GM12878 (cell line): ENCODE data around the gene PDE8B. TPM values are rescaled to one million over a fixed set of nuclear protein-coding genes. Genes with fewer than 3 reads are reported as not detected.

Experiments used
- ATAC-seq: fragments of 200-7000 bp; cut with Tn5 transposase; 3 replicates; pipeline ENCODE4 v1.9.1; 2020; ENCODE audit warnings: mild to moderate bottlenecking, moderate library complexity
- BruUV-seq: library from RNA; stranded (reverse); fragments of 400-500 nt; replicated peaks from 2 replicates; lab custom pipeline; 2021; lab: Mats Ljungman, UMichigan
- CTCF ChIA-PET: fragments of 300-600 bp; sonication (Branson Sonifier 250); formaldehyde crosslinking; extraction: SDS; loops from one replicate; lab custom pipeline; 2021; ENCODE audit warnings: inconsistent platforms; lab: Yijun Ruan, JAX
- POLR2A ChIA-PET: fragments of 350-600 bp; formaldehyde crosslinking; extraction: SDS; loops from one replicate; lab custom pipeline; 2021; ENCODE audit warnings: inconsistent platforms; lab: Charles Lee
- RAD21 ChIA-PET: fragments of 300-600 bp; sonication (Branson Sonifier 250); formaldehyde crosslinking; loops from one replicate; lab custom pipeline; 2023; ENCODE audit warnings: antibody characterized with exemption; ENCODE audit not compliant: unreplicated experiment; lab: Charles Lee
- SMC1A ChIA-PET: fragments of 300-600 bp; sonication (Branson Sonifier 250); formaldehyde crosslinking; loops from one replicate; lab custom pipeline; 2023; ENCODE audit not compliant: unreplicated experiment, uncharacterized antibody; lab: Charles Lee
- DNase-seq: peaks from one replicate; pipeline ENCODE4 v3.0.0-alpha.2; 2011; ENCODE audit warnings: low read depth, low spot score
- FAIRE-seq: peaks from 3 replicates; lab custom pipeline; 2011; peaks lifted over from hg19 to GRCh38; lab: Jason Lieb, UNC
- H2AFZ ChIP-seq: 2 replicates; pipeline ENCODE4 v1.6.0; 2011; ENCODE audit warnings: low read depth, low read length, control low read depth; ENCODE audit not compliant: control insufficient read depth
- H3K27ac ChIP-seq: 2 replicates; pipeline ENCODE4 v1.5.1; 2011; ENCODE audit warnings: control low read depth; ENCODE audit not compliant: control insufficient read depth, insufficient read depth
- H3K27me3 ChIP-seq, 2 experiments: replicated peaks in 1 of 2; 2 replicates each; pipeline versions ENCODE4 v1.6.0 to v1.6.1; 2011; ENCODE audit warnings: low read length in 1 of 2; ENCODE audit not compliant: control insufficient read depth in 2 of 2, insufficient read depth in 2 of 2
- H3K36me3 ChIP-seq, 2 experiments: 2 replicates each; pipeline ENCODE4 v1.5.1; 2011; ENCODE audit warnings: low read length in 1 of 2; ENCODE audit not compliant: control insufficient read depth in 2 of 2, insufficient read depth in 2 of 2
- H3K4me1 ChIP-seq: 2 replicates; pipeline ENCODE4 v1.6.1; 2011; ENCODE audit warnings: mild to moderate bottlenecking, low read length, moderate library complexity, mixed read lengths; ENCODE audit not compliant: control insufficient read depth, insufficient read depth
- H3K4me2 ChIP-seq: 2 replicates; pipeline ENCODE4 v1.6.0; 2011; ENCODE audit warnings: control low read depth; ENCODE audit not compliant: control insufficient read depth, insufficient read depth
- H3K4me3 ChIP-seq: fragments of 200-600 bp; sonication (generic); 2 replicates; pipeline ENCODE4 v1.5.1; 2016
- H3K79me2 ChIP-seq: 2 replicates; pipeline ENCODE4 v1.6.0; 2011; ENCODE audit warnings: low read length; ENCODE audit not compliant: control insufficient read depth, insufficient read depth
- H3K9ac ChIP-seq: 2 replicates; pipeline ENCODE4 v1.8.0; 2011; ENCODE audit warnings: low read length, control low read depth, mixed read lengths; ENCODE audit not compliant: control insufficient read depth, insufficient read depth
- H3K9me3 ChIP-seq: replicated peaks from 3 replicates; pipeline ENCODE4 v1.5.1; 2011; ENCODE audit warnings: mild to moderate bottlenecking, low read length; ENCODE audit not compliant: control insufficient read depth, insufficient read depth
- H4K20me1 ChIP-seq: 2 replicates; pipeline ENCODE4 v1.6.0; 2011; ENCODE audit not compliant: control insufficient read depth, insufficient read depth
- BHLHE40 ChIP-seq, 2 experiments: fragments of 450-650 bp in 1 of 2; IDR thresholded peaks; 2 replicates each; pipeline ENCODE4 v1.6.1; 2011 to 2017; ENCODE audit warnings: low read depth in 2 of 2, borderline replicate concordance in 1 of 2, improper control_type of control experiment in 1 of 2, low read length in 1 of 2, mild to moderate bottlenecking in 1 of 2
- MEF2A ChIP-seq: IDR thresholded peaks from 2 replicates; pipeline ENCODE4 v1.6.1; 2011; ENCODE audit warnings: low read depth, mild to moderate bottlenecking, low read length, moderate library complexity; ENCODE audit not compliant: insufficient read depth
- NRF1 ChIP-seq: conservative IDR thresholded peaks from 2 replicates; pipeline ENCODE4 v1.6.1; 2011; ENCODE audit warnings: mild to moderate bottlenecking, low read depth, low read length, improper control_type of control experiment
- PAX8 ChIP-seq: fragments of 450-650 bp; IDR thresholded peaks from 2 replicates; pipeline ENCODE4 v1.6.1; 2017; ENCODE audit warnings: mild to moderate bottlenecking, moderate library complexity
- SPI1 ChIP-seq: IDR thresholded peaks from 2 replicates; pipeline ENCODE4 v1.6.1; 2011; ENCODE audit warnings: low read depth, mild to moderate bottlenecking, low read length, moderate library complexity, borderline replicate concordance; ENCODE audit not compliant: insufficient read depth
- SREBF2 ChIP-seq: IDR thresholded peaks from 2 replicates; pipeline ENCODE4 v1.6.1; 2012; ENCODE audit warnings: mild to moderate bottlenecking, low read length
- WGBS: methylation state at CpG from one replicate; pipeline ENCODE4 v1.1.6; 2016; ENCODE audit warnings: low lambda C conversion rate; ENCODE audit not compliant: insufficient replicate concordance, insufficient coverage; ENCODE audit errors: missing lambda C conversion rate; 5-methylcytosine and 5-hydroxymethylcytosine counted together
- in situ Hi-C: fragments of 300-500 bp; cut with MboI; formaldehyde crosslinking; loops from 9 replicates; pipeline ENCODE4 v1.14.3; 2018; ENCODE audit warnings: mixed read lengths
- intact Hi-C: fragments of 100-400 bp; cut with micrococcal nuclease; formaldehyde crosslinking; loops from one replicate; pipeline ENCODE4 v1.14.2; 2022; ENCODE audit not compliant: unreplicated experiment
- polyA plus RNA-seq, 11 experiments: library from polyadenylated mRNA; depleted of rRNA in 4 of 11; unstranded in 6 of 11; stranded (reverse) in 5 of 11; fragments of >200 nt; fragmentation: Nextera tagmentation in 4 of 11; fragmentation: Illumina TruSeq in 1 of 11; extraction: Ambion mirVana in 4 of 11; extraction: Trizol in 1 of 11; gene quantifications; 1 replicate in 1 of 11; 2 replicates in 10 of 11; pipeline versions ENCODE4 v1.2.1 to v1.2.3, GENCODE V29; 2011 to 2016; ENCODE audit warnings: inconsistent platforms in 2 of 11, missing spikeins in 2 of 11, low read depth in 1 of 11
- total RNA-seq, 4 experiments: library from RNA; depleted of rRNA in 3 of 4; stranded (reverse); fragments of >200 nt in 3 of 4; fragmentation: Illumina TruSeq in 1 of 4; extraction: Trizol in 1 of 4; gene quantifications; 2 replicates each; pipeline versions ENCODE4 v1.2.1 to v1.2.3, GENCODE V29; 2013 to 2021

Gene PDE8B
- total and polyA plus RNA-seq, 10 of the 15 experiments (the other 5 are each of a cell fraction or from before 2014, with no cell fraction given): 0.03 to 0.44 (median 0.20) TPM; not detected in 3

DNA sequence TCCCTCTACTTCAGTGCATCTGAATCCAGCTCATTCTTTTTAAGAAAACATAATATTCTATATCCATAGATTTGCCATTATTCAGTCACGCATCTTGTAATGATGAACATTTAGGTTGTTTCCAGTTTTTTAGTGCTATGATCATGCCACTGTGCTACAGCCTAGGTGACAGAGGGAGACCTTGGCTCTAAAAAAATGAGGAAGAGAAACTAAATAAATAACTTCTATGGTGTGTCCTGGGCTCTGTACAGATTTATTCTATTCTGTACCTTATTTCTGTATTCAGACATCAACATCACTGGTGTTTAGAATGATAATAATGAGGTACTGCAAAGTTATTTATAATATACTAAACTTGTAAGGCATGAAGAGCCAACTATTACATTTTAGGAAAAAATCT is 45.9 kb downstream of the PDE8B start:
- BruUV-seq: no TSS peak
- in situ Hi-C loops: no loop called here
- ChIA-PET RAD21 (no interaction called here), POLR2A (no interaction called here), SMC1A (interaction anchor here (1.0 kb wide), 1 partner anchor 10 kb away, joined by 3 read pairs; no protein-coding TSS in a partner anchor), CTCF (no interaction called here)
- no peak overlapping the region for H3K4me3 ChIP-seq
- ATAC-seq (peak; percentile 64), FAIRE-seq (no peak), DNase-seq (no peak)
- H3K27ac ChIP-seq: no peak overlapping the region
- H3K9me3 ChIP-seq: no peaks in the 10 kb centered on the region
- intact Hi-C loops: no loop called here
- H3K9ac ChIP-seq: no peak overlapping the region
- no peak overlapping the region for H3K4me2 ChIP-seq
- TF ChIP-seq SPI1 (peak; percentile 68; the same call in 1 of the 2 replicates), NRF1 (no peak), BHLHE40 (IDR thresholded peaks at IDR 0.05; ENCODE audit: borderline replicate concordance in 1 of 2, low read depth in 2 of 2, low read length in 1 of 2) (no peak)
- H3K4me1 ChIP-seq: no peaks in the 10 kb centered on the region
- H3K27me3 ChIP-seq: no peaks in the 10 kb centered on the region
- no peaks in the 10 kb centered on the region for H3K79me2 ChIP-seq
- no peak overlapping the region for H2AFZ ChIP-seq
- H3K36me3 ChIP-seq: no peaks in the 10 kb centered on the region
- WGBS: 43% methylated on average over 1 of the region's 1 CpG
- no peaks in the 10 kb centered on the region for H4K20me1 ChIP-seq

DNA sequence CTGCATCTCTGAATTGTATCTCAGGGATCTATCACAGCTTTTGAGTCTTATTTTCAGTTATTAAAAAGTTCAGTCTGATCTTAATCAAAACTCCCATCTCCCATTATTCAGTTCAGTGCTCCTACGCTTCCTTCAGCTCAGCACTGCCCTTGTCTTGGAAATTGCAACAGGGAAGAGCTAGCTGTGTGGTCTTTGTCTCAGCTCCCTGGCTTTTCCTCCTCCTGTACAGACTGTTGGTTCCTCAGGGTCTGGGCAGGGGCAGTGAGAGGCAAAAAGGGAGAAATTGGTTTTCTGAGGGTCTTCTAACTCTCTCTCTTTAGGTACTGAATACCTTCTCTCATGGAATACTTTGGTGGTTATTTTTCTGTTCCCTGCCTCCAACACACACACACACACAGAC is 48.2 kb downstream of the PDE8B start:
- no peaks in the 10 kb centered on the region for H3K36me3 ChIP-seq
- intact Hi-C loops (no loop called here), in situ Hi-C loops (no loop called here)
- H3K4me1 ChIP-seq: no peaks in the 10 kb centered on the region
- no peaks in the 10 kb centered on the region for H3K79me2 ChIP-seq
- BruUV-seq: TSS peak; percentile 62
- no peaks in the 10 kb centered on the region for H3K27me3 ChIP-seq
- peak overlapping the region; percentile 41; the same call in 1 of the 2 replicates for H3K4me2 ChIP-seq
- ATAC-seq (no peak), FAIRE-seq (no peak), DNase-seq (no peak)
- no peak overlapping the region for H3K4me3 ChIP-seq
- no peaks in the 10 kb centered on the region for H3K9me3 ChIP-seq
- H3K9ac ChIP-seq: no peak overlapping the region
- RAD21 ChIA-PET: interaction anchor here (0.6 to 2.7 kb wide), 5 partner anchors 36 to 191 kb away, joined by 3 to 11 read pairs (median 7); no protein-coding TSS in a partner anchor
- POLR2A ChIA-PET: no interaction called here
- no peaks in the 10 kb centered on the region for H4K20me1 ChIP-seq
- SMC1A ChIA-PET: interaction anchor here (0.9 to 2.4 kb wide), 7 partner anchors 8 to 238 kb away, joined by 3 to 8 read pairs (median 4); no protein-coding TSS in a partner anchor
- WGBS: 29% methylated on average over 1 of the region's 1 CpG
- no peak overlapping the region for H3K27ac ChIP-seq
- no peak for TF ChIP-seq SREBF2
- TF ChIP-seq MEF2A: no peak
- TF ChIP-seq PAX8: no peak
- CTCF ChIA-PET: interaction anchor here (0.9 kb wide), 1 partner anchor 177 kb away, joined by 3 read pairs; no protein-coding TSS in a partner anchor
- no peak overlapping the region for H2AFZ ChIP-seq
